NOMO-1 treated with DMSO at 0.1 percent for 48 hours (cell line): ENCODE data around the gene PTPN2.
"Not testable (repeated sequence)": the region's sequence is repeated elsewhere in the genome, so short reads cannot be mapped to it uniquely, and the experiment has no call there.

Source experiments
- DNase-seq: peaks from one replicate; lab custom pipeline; 2025; ENCODE audit not compliant: unreplicated experiment; lab: John Stamatoyannopoulos, UW

Gene PTPN2

GRCh38 chr18:12776821-12777471 lies 107.1 kb downstream of the PTPN2 start:
- no peak for DNase-seq

GRCh38 chr18:12776415-12776814 lies 107.6 kb downstream of the PTPN2 start:
- not testable (repeated sequence) for DNase-seq

- DNase-seq: no peak
These were observed 109.1 kb downstream of the PTPN2 start for GRCh38 chr18:12774982-12775381.

GRCh38 chr18:12773369-12773768 lies 110.7 kb downstream of the PTPN2 start:
- DNase-seq: no peak

- DNase-seq: no peak
These were observed 111.9 kb downstream of the PTPN2 start for GRCh38 chr18:12772111-12772510.

- no peak for DNase-seq
These were observed 113.4 kb downstream of the PTPN2 start for GRCh38 chr18:12770469-12771219.

- no peak for DNase-seq
These were observed 114.2 kb downstream of the PTPN2 start for GRCh38 chr18:12769644-12770440.

GRCh38 chr18:12769136-12769535 lies 114.9 kb downstream of the PTPN2 start:
- DNase-seq: no peak

GRCh38 chr18:12768625-12769024 lies 115.4 kb downstream of the PTPN2 start:
- DNase-seq: no peak

- DNase-seq: no peak
These were observed 116.4 kb downstream of the PTPN2 start for GRCh38 chr18:12767580-12768155.

GRCh38 chr18:12766986-12767433 lies 117.0 kb downstream of the PTPN2 start:
- DNase-seq: no peak

GRCh38 chr18:12765586-12765985 lies 118.5 kb downstream of the PTPN2 start:
- DNase-seq: no peak

- DNase-seq: no peak
These were observed 118.9 kb downstream of the PTPN2 start for GRCh38 chr18:12765126-12765525.

- not testable (repeated sequence) for DNase-seq
These were observed 125.5 kb downstream of the PTPN2 start for GRCh38 chr18:12758566-12758965.

GRCh38 chr18:12756619-12757239 lies 127.3 kb downstream of the PTPN2 start:
- not testable (repeated sequence) for DNase-seq

GRCh38 chr18:12755606-12756005 lies 128.4 kb downstream of the PTPN2 start:
- not testable (repeated sequence) for DNase-seq

- DNase-seq: no peak
These were observed 129.5 kb downstream of the PTPN2 start for GRCh38 chr18:12754511-12754910.

- DNase-seq: no peak
These were observed 132.1 kb downstream of the PTPN2 start for GRCh38 chr18:12751891-12752290.

- DNase-seq: no peak
These were observed 132.5 kb downstream of the PTPN2 start for GRCh38 chr18:12751503-12751884.

GRCh38 chr18:12750715-12751502 lies 133.1 kb downstream of the PTPN2 start:
- no peak for DNase-seq
